GM19193 (cell line): Measurements from ENCODE around the gene CNPY1.

Source experiments
- POLR2A ChIP-seq: IDR thresholded peaks from 4 replicates; pipeline ENCODE4 v1.6.1; 2011; ENCODE audit not compliant: insufficient read depth, insufficient read length; ENCODE audit errors: extremely low read depth

CNPY1 gene

DNA sequence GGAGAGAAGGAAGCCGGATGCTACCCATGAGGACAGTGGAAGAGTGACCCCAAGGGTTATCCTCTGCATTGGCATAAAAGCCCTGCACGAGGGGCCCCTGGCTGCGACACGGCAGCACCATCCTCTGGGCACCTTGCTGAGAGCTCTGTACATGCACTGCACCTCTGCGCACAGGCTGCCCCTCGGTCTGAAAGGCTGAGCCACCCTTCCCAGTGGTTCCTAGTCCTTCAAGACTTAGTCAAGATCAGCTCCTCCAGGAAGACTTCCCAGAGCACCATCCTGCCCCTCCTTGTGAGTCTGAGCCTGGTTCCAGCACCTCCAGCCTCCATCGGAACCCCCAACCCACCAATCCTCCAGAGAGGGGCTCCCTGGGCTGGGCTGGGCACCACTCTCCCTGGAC is 37.9 kb upstream of the CNPY1 start:
- TF ChIP-seq POLR2A: no peak

DNA sequence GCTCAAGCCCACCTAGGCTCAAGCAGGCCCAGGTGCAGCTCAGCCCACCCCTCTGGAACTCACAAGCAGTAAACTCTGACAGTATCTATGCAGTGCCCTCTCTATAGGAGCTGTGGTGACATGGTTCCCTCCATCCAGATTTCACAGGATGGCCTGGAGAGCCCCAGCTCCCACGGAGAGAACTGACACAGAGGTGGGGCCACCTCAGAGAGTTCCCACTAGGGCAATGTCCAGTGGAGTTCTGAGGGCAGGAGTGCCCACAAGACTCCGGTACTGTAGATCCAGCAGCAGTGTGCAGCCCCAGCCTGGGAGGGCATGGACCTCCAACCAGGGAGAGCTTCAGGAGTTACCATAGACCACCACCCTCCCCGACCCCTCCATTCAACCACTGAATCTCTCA is 37.3 kb upstream of the CNPY1 start:
- no peak for TF ChIP-seq POLR2A

DNA sequence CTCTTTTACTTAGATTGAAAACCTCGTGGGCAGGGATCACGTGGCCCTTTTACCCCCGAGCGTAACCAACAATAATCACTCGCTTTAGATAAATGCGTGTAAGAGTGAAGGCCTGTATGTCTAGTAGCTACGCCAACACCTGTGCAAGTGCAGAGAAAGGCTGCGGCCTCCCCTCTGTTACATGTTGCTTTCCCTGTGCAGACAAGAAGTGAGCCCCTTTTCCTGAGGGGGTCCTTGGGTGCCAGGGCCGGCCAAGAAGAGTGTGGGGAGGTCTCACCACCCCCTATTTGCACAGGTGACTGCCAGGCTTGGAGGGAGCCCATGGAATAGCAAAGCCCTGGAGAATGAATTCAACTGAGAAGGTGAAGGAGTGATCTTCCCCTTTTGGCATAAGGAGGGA is 35.6 kb upstream of the CNPY1 start:
- no peak for TF ChIP-seq POLR2A

DNA sequence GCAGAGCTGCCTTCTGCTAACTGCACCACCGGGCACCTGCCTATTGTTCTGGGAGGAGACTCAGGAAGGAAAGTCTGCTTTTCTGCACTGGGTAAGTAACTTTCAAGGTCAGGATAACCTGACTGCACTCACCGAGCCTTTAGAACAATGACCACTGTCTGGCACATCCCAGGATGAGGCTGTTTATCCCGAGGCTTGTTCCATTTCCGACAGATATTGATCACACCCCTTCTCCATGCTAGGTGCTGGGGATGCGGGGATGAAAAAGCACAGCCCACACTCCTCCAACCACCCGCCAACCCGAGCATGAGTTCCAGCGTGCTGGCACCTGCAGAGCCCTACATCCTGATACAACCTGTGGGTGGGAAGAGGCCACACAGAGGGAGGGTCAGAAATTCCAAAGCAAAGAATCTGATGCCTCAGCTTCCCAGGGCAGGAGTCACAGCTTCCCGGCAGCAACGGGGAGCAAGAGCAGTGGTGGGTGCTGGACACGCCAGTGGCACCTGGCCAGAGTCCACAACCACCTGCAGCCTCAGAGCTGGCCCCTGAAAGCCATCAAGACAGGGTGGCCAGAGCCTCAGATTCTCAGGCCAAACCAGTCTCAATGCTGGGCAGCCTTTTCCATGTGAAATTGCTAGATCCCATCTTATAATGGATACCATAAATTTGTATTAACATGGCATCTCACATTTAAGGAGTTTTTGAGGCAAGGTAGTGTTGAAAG is 34.9 kb upstream of the CNPY1 start:
- no peak for TF ChIP-seq POLR2A

DNA sequence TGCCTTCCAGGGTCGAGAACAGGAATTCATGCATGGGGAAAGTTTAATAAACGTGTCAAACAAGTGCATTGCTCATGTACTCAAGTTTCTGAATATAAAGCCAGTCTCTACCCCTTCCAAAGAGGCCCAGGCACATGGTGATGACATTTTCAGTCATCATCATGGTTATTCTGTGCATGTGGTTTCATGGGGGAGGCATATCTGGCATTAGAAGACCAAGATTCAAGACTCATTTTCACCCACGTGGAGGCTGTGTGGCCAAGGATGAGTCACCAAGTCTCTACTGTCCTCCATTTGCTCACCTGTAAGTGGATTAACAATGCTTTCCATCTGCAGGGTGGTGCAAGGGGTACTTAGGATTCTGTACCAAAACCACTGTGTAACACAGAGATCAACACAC is 34.0 kb upstream of the CNPY1 start:
- TF ChIP-seq POLR2A: no peak

DNA sequence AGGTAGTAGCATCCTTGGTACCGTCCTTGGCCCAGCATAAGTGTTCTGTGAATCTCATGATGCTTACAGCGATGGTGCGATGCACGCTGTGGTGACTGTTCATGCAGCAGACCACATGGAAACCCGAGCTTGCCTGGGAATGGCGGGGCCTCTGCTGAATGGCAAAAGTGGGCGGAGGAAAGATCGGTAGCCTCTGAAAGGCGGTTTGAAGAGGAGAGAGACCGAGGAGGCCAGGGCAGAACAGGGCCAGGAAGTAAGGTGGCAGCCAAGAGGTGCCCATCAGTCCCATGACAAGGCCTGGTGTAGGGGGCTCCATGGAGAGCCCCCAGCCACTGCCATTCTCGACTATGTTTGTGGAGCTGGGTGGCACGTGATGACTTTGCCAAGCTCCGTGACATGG is 33.2 kb upstream of the CNPY1 start:
- no peak for TF ChIP-seq POLR2A

DNA sequence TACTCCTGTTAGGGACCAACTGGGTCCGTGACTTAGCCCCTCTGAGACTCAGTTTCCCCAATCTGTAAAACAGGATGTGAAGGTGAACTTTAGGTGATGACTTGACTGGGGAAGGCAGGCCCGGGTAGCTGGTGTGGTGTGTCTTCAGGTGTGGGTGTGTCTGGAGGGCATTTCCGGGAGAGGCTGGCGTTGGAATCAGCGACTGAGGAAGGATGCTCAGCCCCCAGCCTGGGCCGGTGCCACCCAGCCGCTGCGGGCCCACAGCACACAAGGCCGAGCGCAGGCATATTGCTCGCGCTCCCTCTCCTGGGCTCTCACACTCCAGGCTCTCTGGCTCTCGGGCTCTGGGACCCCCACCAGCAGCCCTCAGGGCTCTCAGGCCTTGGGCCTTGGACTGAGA is 31.7 kb upstream of the CNPY1 start:
- TF ChIP-seq POLR2A: no peak

DNA sequence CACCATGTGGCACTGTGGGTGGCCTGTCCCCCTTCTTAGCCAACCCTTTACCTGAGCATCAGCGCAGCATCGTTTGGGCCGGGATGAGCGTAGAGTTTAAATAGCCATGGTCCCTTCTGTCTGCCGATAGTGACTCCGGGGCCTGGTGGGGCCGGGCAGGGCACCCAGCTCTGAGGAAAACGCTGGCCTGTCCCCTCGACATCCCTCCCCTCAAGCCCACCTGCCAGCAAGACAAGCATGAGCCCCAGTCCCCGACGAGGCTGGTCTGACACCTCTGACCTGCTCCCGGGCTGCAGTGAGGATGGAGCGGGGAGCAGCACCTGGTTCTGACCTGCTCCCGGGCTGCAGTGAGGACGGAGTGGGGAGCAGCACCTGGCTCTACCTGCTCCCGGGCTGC is 31.1 kb upstream of the CNPY1 start:
- no peak for TF ChIP-seq POLR2A

DNA sequence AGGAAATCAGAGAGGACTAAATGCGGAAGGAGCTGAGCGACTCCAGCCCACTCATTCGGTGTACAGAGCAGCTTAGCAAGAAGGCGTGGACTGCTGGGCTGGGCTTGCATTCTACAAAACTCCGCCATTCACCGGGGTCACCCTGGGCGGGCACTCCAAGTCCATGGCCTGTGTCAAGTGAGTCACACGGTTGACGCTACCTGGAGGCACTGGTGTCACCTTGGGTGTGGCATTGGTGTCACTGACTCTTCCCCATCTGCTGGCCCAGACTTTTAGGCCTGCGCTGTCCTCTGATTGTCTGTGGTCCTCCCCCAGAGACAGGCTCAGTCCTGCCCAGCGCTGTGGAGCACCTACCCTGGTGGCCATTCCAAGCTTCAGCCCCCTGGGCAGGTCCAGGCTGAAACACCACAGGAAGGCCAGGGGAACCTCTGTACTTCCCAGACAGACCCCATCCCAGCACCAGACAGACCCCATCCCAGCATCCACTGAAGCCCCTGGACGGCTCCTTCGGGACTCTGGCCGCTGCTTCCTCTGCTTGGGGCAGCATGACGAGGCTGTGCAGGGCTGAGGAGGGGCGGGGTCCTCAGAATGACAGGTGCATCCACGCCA is 30.6 kb upstream of the CNPY1 start:
- TF ChIP-seq POLR2A: no peak

DNA sequence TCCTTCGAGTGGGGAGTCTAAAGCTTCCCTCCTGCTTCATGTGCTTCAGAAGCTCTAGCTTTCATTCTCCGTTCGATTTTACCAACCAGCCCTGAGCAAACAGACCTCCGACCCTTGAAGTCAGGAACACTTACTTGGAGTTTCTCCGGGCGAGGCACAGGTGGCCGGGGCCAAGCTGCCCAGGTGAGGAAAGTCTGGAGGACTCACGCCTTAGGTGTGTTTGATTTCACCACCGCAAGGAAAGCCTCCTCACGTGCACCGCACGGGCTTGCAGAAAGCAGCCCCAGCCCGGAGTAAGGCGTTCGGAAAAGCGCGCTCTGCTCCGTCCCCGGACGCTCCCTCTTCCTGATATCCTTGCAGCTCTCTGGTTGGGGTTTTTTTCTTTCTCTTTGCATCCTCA is 30.1 kb upstream of the CNPY1 start:
- no peak for TF ChIP-seq POLR2A

DNA sequence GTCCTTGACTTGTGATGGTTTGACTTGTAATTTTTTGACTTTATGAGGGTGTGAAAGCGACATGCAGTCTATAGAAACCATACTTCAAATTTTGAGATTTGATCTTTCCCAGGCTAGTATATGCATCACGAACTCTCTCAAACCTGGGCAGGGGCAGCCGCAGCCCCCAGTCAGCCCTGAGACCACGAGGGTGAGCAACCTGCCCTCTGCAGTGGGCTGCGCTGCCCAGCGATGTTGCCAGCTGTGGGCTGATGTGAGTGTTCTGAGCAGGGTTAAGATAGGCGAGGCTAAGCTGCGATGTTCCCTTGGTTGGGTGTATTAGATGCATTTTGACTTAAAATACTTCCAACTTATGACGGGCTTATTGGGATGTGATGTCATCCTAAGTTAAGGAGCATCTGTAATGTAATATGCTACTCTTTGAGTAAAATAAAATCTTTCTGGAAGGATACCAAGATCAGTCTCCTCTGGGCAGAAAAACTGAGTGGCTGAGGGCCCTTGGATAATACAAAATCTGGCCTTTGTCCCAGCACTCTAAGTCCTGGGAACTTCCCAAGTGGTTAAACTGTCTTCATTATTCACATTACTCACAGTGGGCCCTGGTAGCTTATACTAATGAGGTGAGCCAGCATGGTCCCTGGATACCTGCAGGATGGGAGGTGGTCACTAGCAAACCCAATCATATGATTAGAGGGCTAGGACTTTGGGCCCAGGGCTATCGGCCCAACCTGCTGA is 28.4 kb upstream of the CNPY1 start:
- TF ChIP-seq POLR2A: no peak

DNA sequence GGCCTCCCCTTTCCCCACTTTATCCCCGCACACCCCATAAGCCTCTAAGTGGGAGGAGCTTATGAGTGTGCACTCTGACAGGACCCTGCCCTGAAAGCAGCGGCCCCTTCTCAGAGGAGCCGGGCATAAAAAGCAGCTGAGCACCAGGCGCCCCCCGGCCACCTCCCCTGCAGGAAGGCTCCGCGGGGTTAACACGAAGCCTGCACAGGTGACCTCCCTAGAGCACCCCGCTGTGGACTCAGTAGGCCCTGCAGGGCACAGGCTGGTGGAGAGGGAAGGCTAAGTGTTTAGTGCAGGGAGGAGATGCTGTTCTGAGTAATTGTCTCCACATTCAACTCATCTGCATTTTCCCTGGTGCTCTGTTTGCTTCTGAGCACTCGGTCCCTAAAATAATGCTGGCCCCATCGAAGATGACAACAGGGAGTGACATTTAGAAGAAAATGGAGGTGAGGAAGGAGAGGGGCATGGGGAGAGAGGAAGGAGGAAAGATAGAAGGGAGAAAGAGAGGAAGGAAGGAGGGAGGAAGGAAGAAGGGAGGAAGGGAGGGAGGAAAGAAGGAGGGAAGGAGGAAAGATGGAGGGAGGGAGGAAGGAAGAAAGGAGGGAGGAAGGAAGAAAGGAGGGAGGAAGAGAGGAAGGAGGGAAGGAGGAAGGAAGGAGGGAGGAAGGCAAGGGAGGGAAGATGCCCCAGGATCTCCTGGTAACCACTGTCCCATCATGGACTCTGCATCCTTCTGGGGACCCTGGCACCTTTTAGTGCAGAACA is 25.4 kb upstream of the CNPY1 start:
- TF ChIP-seq POLR2A: no peak

DNA sequence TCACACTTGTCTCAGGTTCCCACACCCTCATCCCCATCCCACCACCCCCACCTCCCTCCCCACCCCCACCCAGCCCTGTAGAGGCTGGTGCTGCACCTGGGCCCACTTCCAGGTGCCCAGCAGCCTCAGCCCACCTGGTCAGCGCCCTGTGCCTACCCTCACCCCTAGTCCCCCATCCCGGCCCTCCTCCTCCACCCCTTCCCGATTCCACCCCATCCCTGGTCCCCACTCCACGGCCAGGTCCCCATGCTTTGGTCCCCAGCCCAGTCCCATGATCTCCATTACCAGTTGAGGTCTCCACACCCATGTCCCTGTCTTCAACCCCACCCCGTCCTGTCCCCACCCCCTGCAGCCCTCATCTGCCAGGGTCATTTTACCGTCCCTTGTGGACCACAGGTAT is 24.6 kb upstream of the CNPY1 start:
- no peak for TF ChIP-seq POLR2A

DNA sequence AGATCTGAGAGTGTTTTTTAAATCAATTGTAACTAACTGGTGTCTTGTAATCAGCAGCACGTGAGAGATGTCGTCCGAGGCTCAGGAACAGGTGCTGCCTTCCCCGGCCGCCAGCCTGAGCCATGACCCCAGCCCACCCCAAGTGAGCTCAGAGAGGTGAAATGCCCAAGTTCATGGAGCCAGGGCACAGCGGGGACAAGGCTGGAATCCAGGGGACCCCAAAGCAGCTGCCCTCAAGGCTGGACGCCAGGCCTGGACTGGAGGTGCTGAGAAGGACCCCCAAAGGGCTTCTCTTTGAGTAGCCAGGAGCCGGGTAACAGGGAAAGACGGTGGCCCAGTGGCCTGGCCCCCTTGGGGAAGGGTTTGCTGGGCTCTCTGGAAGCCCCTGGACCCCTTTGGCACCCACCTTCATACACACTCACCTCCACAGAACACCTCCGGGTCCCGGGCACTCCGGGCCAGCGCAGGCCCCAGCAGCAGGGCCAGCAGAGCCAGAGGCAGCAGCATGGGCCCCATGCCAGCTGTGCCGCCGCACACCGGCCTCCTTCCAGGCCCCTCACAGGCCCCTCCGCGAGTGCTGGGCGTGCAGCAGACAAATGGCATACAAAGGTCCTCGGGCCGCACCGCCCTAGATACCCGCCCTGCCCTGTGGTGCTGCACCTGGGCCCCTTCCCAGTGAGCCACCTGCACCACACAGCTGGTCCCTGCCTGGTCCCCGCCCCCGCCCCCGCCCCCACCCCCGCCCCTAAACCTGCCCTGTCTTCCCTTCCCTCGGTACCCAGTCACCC is 24.0 kb upstream of the CNPY1 start:
- TF ChIP-seq POLR2A: no peak

DNA sequence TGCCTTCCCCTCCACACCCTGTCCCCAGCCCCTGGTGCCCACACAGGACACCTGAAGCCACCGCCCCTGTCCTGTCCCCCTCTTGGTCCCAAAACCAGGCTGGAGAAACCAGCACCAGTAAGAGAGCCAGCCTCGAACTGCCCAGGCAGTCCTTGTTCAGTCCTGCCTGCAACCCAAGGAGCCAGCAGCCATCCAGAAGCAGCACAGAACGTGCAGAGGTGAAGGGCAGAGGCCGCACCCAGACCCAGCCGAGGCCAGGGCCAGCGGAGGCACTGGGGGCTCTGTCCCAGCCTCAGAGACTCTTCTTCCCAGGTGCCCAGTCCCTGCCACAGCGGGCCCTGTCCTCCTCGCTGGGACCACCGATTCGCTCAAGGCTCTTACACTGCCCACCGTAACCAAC is 23.3 kb upstream of the CNPY1 start:
- TF ChIP-seq POLR2A: no peak
